Measurements from ENCODE around the gene OPN4. TPM values are rescaled to one million over a fixed set of nuclear protein-coding genes. Genes with fewer than 3 reads are reported as not detected.
A peak's percentile ranks its signal among the peaks of the same experiment; 100 is the strongest.

The OPN4 gene
- polyA plus RNA-seq, 1 of the 3 experiments (the other 2 are of a cell fraction): 0.03 TPM

GRCh38 chr10:86698207-86698940, 44.0 kb downstream of the OPN4 start:
- Histone ChIP-seq H3K27ac (ENCODE audit: low read depth in 2 of 2, low read length in 1 of 2) (no peak overlapping the region), H3K79me2 (ENCODE audit: insufficient read depth) (no peaks in the 10 kb centered on the region), H3K4me2 (no peak overlapping the region), H3K36me3 (replicated peaks in 1 of 2; ENCODE audit: control insufficient read depth in 1 of 2, insufficient read depth in 2 of 2, low read length in 1 of 2) (no peaks in the 10 kb centered on the region), H3K9me2 (no peaks in the 10 kb centered on the region), H2AFZ (ENCODE audit: low read depth) (no peak overlapping the region), H3K4me3 (ENCODE audit: low read depth in 2 of 2, low read length in 1 of 2) (no peak overlapping the region), H4K20me1 (ENCODE audit: insufficient read depth) (no peaks in the 10 kb centered on the region), H3F3A (replicated peaks; ENCODE audit: insufficient read depth) (no peaks in the 10 kb centered on the region), H3K4me1 (ENCODE audit: control insufficient read depth in 1 of 2, insufficient read depth in 2 of 2, low read depth in 1 of 2, low read length in 1 of 2) (no peaks in the 10 kb centered on the region; a peak in 1 of 4 replicates), H3K27me3 (ENCODE audit: insufficient read depth) (no peaks in the 10 kb centered on the region), H3K9me3 (no peaks in the 10 kb centered on the region), H3K9ac (no peak overlapping the region)
- WGBS (ENCODE audit: low lambda C conversion rate): 98% methylated on average over 5 of the region's 9 CpGs
- ChIA-PET POLR2A (no interaction called here), CTCF (interaction anchor here (1.0 to 3.4 kb wide), 5 partner anchors 9 to 201 kb away, joined by 3 to 16 read pairs (median 4); no protein-coding TSS in a partner anchor)
- TF ChIP-seq TEAD4 (IDR thresholded peaks at IDR 0.05; ENCODE audit: borderline replicate concordance, insufficient read depth): no peak
- peak; percentile 23; the same call in 1 of the 2 replicates for TF ChIP-seq RAD21 (IDR thresholded peaks at IDR 0.05; ENCODE audit: low read length)
- DNase-seq: no peak

GRCh38 chr10:86699125-86699524, 44.8 kb downstream of the OPN4 start:
- WGBS (ENCODE audit: low lambda C conversion rate): 90% methylated on average over 6 of the region's 7 CpGs
- CTCF ChIA-PET: interaction anchor here (0.7 to 3.4 kb wide), 6 partner anchors 9 to 200 kb away, joined by 3 to 16 read pairs (median 4); no protein-coding TSS in a partner anchor

More at GRCh38 chr10:86699125-86699524, 44.8 kb downstream of the OPN4 start:
- Histone ChIP-seq H3K27ac (ENCODE audit: low read depth in 2 of 2, low read length in 1 of 2) (no peak overlapping the region), H3K4me3 (ENCODE audit: low read depth in 2 of 2, low read length in 1 of 2) (no peak overlapping the region), H3K9ac (no peak overlapping the region), H2AFZ (ENCODE audit: low read depth) (no peak overlapping the region), H3K9me3 (no peaks in the 10 kb centered on the region), H3K4me2 (no peak overlapping the region), H3K27me3 (ENCODE audit: insufficient read depth) (no peaks in the 10 kb centered on the region), H3K4me1 (ENCODE audit: control insufficient read depth in 1 of 2, insufficient read depth in 2 of 2, low read depth in 1 of 2, low read length in 1 of 2) (no peaks in the 10 kb centered on the region), H4K20me1 (ENCODE audit: insufficient read depth) (no peaks in the 10 kb centered on the region), H3K79me2 (ENCODE audit: insufficient read depth) (no peaks in the 10 kb centered on the region), H3K9me2 (no peaks in the 10 kb centered on the region), H3K36me3 (replicated peaks in 1 of 2; ENCODE audit: control insufficient read depth in 1 of 2, insufficient read depth in 2 of 2, low read length in 1 of 2) (no peaks in the 10 kb centered on the region), H3F3A (replicated peaks; ENCODE audit: insufficient read depth) (no peaks in the 10 kb centered on the region)
- TF ChIP-seq IRF3 (IDR thresholded peaks at IDR 0.05; ENCODE audit: low read depth, low read length): no peak
- no peak for TF ChIP-seq RFX5 (IDR thresholded peaks at IDR 0.05; ENCODE audit: low read length)
- no peak for TF ChIP-seq RAD21 (IDR thresholded peaks at IDR 0.05; ENCODE audit: low read length)
- no peak for TF ChIP-seq CTCF (IDR thresholded peaks at IDR 0.05)
- TF ChIP-seq RCOR1 (IDR thresholded peaks at IDR 0.05; ENCODE audit: low read length): no peak
- no peak for TF ChIP-seq EZH2phosphoT487 (IDR thresholded peaks at IDR 0.05; ENCODE audit: borderline replicate concordance, low read depth)
- no peak for TF ChIP-seq MXI1 (IDR thresholded peaks at IDR 0.05; ENCODE audit: low read depth, low read length)
- TF ChIP-seq NRF1 (IDR thresholded peaks at IDR 0.05; ENCODE audit: low read depth, low read length): no peak
- no peak for TF ChIP-seq NFIC (IDR thresholded peaks at IDR 0.05; ENCODE audit: borderline replicate concordance)
- TF ChIP-seq TCF12 (IDR thresholded peaks at IDR 0.05): no peak
- no peak for TF ChIP-seq TEAD4 (IDR thresholded peaks at IDR 0.05; ENCODE audit: borderline replicate concordance, insufficient read depth)
- TF ChIP-seq FOXM1 (IDR thresholded peaks at IDR 0.05; ENCODE audit: low read depth): no peak
- TF ChIP-seq RXRA (IDR thresholded peaks at IDR 0.05; ENCODE audit: borderline replicate concordance, low read depth): no peak
- no peak for TF ChIP-seq POLR2AphosphoS5 (IDR thresholded peaks at IDR 0.05; ENCODE audit: low read depth, low read length)
- no peak for TF ChIP-seq FOSL2 (IDR thresholded peaks at IDR 0.05; ENCODE audit: borderline replicate concordance, low read depth)
- no peak for TF ChIP-seq MEF2A (IDR thresholded peaks at IDR 0.05; ENCODE audit: borderline replicate concordance, low read depth)
- no peak for DNase-seq
- POLR2A ChIA-PET: no interaction called here
